NCI-H82 (cell line): Measurements from ENCODE around the gene PRDM12.

Experiments
- DNase-seq: peaks from one replicate; lab custom pipeline; 2025; lab: John Stamatoyannopoulos, UW

Gene PRDM12

GRCh38 chr9:130664251-130665028 is at the start of gene PRDM12:
TSS of gene PRDM12 (plus strand) at chr9:130664594. CDS start at chr9:130664654, 60 bp downstream.
- peak; percentile 36 for DNase-seq

GRCh38 chr9:130616451-130616850 is 47.9 kb upstream of the PRDM12 start:
- DNase-seq = no peak

- peak; percentile 25 for DNase-seq
Measured at GRCh38 chr9:130623466-130623865, 40.9 kb upstream of the PRDM12 start.

GRCh38 chr9:130624154-130624553 is 40.2 kb upstream of the PRDM12 start:
- DNase-seq = peak; percentile 17

GRCh38 chr9:130626249-130626996 is 38.0 kb upstream of the PRDM12 start:
- peak; percentile 17 for DNase-seq

GRCh38 chr9:130627051-130627450 is 37.3 kb upstream of the PRDM12 start:
- DNase-seq = no peak

- no peak for DNase-seq
Measured at GRCh38 chr9:130627896-130628792, 36.2 kb upstream of the PRDM12 start.

GRCh38 chr9:130629443-130630070 is 34.8 kb upstream of the PRDM12 start:
- no peak for DNase-seq

GRCh38 chr9:130630071-130630450 is 34.3 kb upstream of the PRDM12 start:
- DNase-seq = no peak

GRCh38 chr9:130630506-130631330 is 33.7 kb upstream of the PRDM12 start:
- DNase-seq = no peak

GRCh38 chr9:130631331-130632080 is 32.9 kb upstream of the PRDM12 start:
- no peak for DNase-seq

GRCh38 chr9:130632081-130632710 is 32.2 kb upstream of the PRDM12 start:
- DNase-seq = no peak

GRCh38 chr9:130632841-130633240 is 31.6 kb upstream of the PRDM12 start:
- no peak for DNase-seq

- DNase-seq = no peak
Measured at GRCh38 chr9:130633336-130634190, 30.8 kb upstream of the PRDM12 start.

GRCh38 chr9:130634191-130634768 is 30.1 kb upstream of the PRDM12 start:
- DNase-seq = no peak

- DNase-seq = no peak
Measured at GRCh38 chr9:130634801-130635200, 29.6 kb upstream of the PRDM12 start.

GRCh38 chr9:130635306-130635705 is 29.1 kb upstream of the PRDM12 start:
- no peak for DNase-seq
